Ishikawa (cell line): ENCODE results near the gene HLA-C.

ENCODE experiments used
- CEBPB ChIP-seq: IDR thresholded peaks from 2 replicates; pipeline ENCODE4 v1.6.1; 2012
- CREB1 ChIP-seq: IDR thresholded peaks from 2 replicates; pipeline ENCODE4 v1.6.1; 2012; ENCODE audit warnings: low read depth
- EGR1 ChIP-seq: IDR thresholded peaks from 2 replicates; pipeline ENCODE4 v1.6.1; 2012
- EP300 ChIP-seq: IDR thresholded peaks from 2 replicates; pipeline ENCODE4 v1.6.1; 2012; ENCODE audit warnings: borderline replicate concordance
- FOXM1 ChIP-seq: IDR thresholded peaks from 2 replicates; pipeline ENCODE4 v1.6.1; 2012; ENCODE audit warnings: low read depth, borderline replicate concordance
- MAX ChIP-seq: IDR thresholded peaks from 2 replicates; pipeline ENCODE4 v1.6.1; 2012
- NFIC ChIP-seq: IDR thresholded peaks from 2 replicates; pipeline ENCODE4 v1.6.1; 2012
- RAD21 ChIP-seq: IDR thresholded peaks from 2 replicates; pipeline ENCODE4 v1.6.1; 2012; ENCODE audit warnings: low read depth
- REST ChIP-seq: IDR thresholded peaks from 2 replicates; pipeline ENCODE4 v1.6.1; 2012; ENCODE audit warnings: low read depth, mild to moderate bottlenecking
- TAF1 ChIP-seq: IDR thresholded peaks from 2 replicates; pipeline ENCODE4 v1.6.1; 2012; ENCODE audit warnings: low read depth, mild to moderate bottlenecking
- TEAD4 ChIP-seq: IDR thresholded peaks from 2 replicates; pipeline ENCODE4 v1.6.1; 2012
- YY1 ChIP-seq: IDR thresholded peaks from 2 replicates; pipeline ENCODE4 v1.6.1; 2012; ENCODE audit warnings: low read depth
- ZBTB7A ChIP-seq: IDR thresholded peaks from 2 replicates; pipeline ENCODE4 v1.6.1; 2012; ENCODE audit warnings: low read depth

GRCh38 chr6:31285486-31285885 lies 13.6 kb upstream of the HLA-C start:
- no peak for TF ChIP-seq EP300
- TF ChIP-seq MAX, result no peak
- no peak for TF ChIP-seq FOXM1
- TF ChIP-seq RAD21, result no peak
- no peak for TF ChIP-seq EGR1
- no peak for TF ChIP-seq YY1
- TF ChIP-seq TAF1, result no peak
- no peak for TF ChIP-seq CREB1
- TF ChIP-seq REST, result no peak
- TF ChIP-seq ZBTB7A, result no peak
- no peak for TF ChIP-seq TEAD4
- no peak for TF ChIP-seq NFIC
- no peak for TF ChIP-seq CEBPB
